Esophagus (tissue), 2 donors: Measurements from ENCODE around the gene CETN2. TPM values are rescaled to one million over a fixed set of nuclear protein-coding genes. Genes with fewer than 3 reads are reported as not detected.

Source experiments
- H3K27ac ChIP-seq, 2 donors: one replicate each; pipeline ENCODE4 v1.5.1; 2013; ENCODE audit warnings: low read depth in 2 of 2, mild to moderate bottlenecking in 2 of 2, inconsistent platforms in 1 of 2, low read length in 1 of 2, moderate library complexity in 1 of 2
- H3K27me3 ChIP-seq, 2 donors: one replicate each; pipeline ENCODE4 v1.6.1; 2013; ENCODE audit warnings: low read length in 2 of 2, control low read depth in 1 of 2, mild to moderate bottlenecking in 1 of 2; ENCODE audit not compliant: insufficient read depth in 2 of 2, control insufficient read depth in 1 of 2
- H3K36me3 ChIP-seq, 2 donors: one replicate each; pipeline ENCODE4 v1.6.1; 2013; ENCODE audit warnings: low read length in 1 of 2; ENCODE audit not compliant: control insufficient read depth in 2 of 2, insufficient read depth in 2 of 2
- H3K4me1 ChIP-seq, 2 donors: one replicate each; pipeline ENCODE4 v1.6.1; 2013; ENCODE audit warnings: low read length in 1 of 2; ENCODE audit not compliant: control insufficient read depth in 2 of 2, insufficient read depth in 2 of 2
- H3K4me3 ChIP-seq, 2 donors: one replicate each; pipeline ENCODE4 v1.5.1; 2013; ENCODE audit warnings: low read length in 2 of 2, mild to moderate bottlenecking in 2 of 2, low read depth in 1 of 2, moderate library complexity in 1 of 2
- H3K9me3 ChIP-seq, 2 donors: one replicate each; pipeline ENCODE4 v1.6.1; 2013; ENCODE audit warnings: mild to moderate bottlenecking in 2 of 2, low read depth in 1 of 2, low read length in 1 of 2, moderate library complexity in 1 of 2; ENCODE audit not compliant: control insufficient read depth in 2 of 2, insufficient read depth in 1 of 2
- WGBS, 2 donors: extraction: QIAGEN DNeasy Blood & Tissue Kit; methylation state at CpG; one replicate each; pipeline ENCODE4 v1.1.7; 2013; 5-methylcytosine and 5-hydroxymethylcytosine counted together
- polyA plus RNA-seq, 2 donors: library from polyadenylated mRNA; stranded (reverse); fragments of 200-250 nt; gene quantifications; one replicate each; pipeline ENCODE4 v1.2.3, GENCODE V29; 2013
- donor health status: healthy with polysubstance abuse.
- donor health status: Bipolar disorder and iron deficiency.

The CETN2 gene
- polyA plus RNA-seq, 2 donors, result 33.8 to 34.4 TPM

DNA sequence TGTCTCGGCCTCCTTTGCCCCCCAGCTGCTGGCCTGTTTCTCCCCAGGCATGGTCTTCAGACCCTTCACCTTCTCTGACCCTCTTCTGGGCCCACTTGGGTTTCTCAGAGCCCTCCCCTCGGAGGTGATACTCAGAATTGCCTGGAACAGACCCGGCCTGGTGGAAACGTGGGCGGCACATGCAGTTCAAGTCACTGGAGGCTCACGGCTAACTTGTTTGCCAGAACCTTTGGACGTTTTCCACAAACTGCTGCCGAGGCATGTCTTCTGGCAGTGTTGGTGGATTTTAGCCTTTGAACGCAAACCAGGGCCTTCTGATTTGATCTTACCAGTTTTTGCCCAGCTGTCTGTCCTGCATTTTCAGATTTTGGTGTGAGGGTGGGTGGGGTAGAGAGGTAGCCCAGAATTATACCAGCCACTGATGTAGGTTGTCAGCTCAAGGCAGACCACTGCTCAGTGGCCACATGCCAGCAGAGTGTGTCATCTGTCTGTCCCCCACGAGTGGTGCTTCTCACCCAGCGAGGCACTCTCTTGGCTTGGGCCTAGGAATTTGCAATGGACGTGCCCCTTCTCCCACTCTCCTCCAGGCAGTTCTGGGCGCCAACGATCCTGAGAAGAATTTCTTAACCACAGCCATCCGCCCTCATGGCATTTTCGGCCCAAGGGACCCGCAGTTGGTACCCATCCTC, 34.8 kb upstream of the CETN2 start:
- H3K27me3 ChIP-seq, result no peaks in the 10 kb centered on the region
- H3K36me3 ChIP-seq, result peaks cover 3 to 41% of the 10 kb centered on the region in 2 donors
- no peak overlapping the region for H3K4me3 ChIP-seq
- H3K9me3 ChIP-seq, result peaks cover 0 to 3% of the 10 kb centered on the region in 2 donors
- peaks cover 0 to 4% of the 10 kb centered on the region in 2 donors for H3K4me1 ChIP-seq
- WGBS, 2 donors, result 50 to 59% methylated on average over 17 of the region's 17 CpGs
- peak overlapping the region; percentile 47 to 54 for H3K27ac ChIP-seq

DNA sequence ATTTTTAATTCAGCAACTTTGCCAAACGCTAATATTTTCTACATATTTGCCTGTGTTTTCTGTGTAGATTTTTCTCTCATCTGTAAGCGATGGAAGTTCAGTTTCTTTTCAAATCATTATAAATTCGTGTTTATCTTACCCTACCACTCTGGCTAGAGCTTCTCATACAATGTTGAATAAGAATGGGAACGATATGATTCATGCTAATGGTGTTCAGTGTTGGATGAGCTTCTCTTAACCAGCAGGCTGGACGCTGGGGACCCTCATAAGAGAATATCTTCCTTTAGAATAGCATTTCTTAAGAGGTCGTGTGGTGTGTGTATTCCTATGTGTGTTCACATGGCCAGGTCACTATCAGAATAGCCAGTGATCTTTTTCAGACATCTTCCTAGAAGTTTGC, 31.3 kb upstream of the CETN2 start:
- WGBS, 2 donors, result 71 to 74% methylated on average over 6 of the region's 6 CpGs
- H3K4me1 ChIP-seq, result peaks cover 0 to 4% of the 10 kb centered on the region in 2 donors
- no peak overlapping the region for H3K27ac ChIP-seq
- H3K27me3 ChIP-seq, result no peaks in the 10 kb centered on the region
- H3K9me3 ChIP-seq, result peaks cover 0 to 3% of the 10 kb centered on the region in 2 donors
- no peak overlapping the region for H3K4me3 ChIP-seq
- peaks cover 3 to 23% of the 10 kb centered on the region in 2 donors for H3K36me3 ChIP-seq

DNA sequence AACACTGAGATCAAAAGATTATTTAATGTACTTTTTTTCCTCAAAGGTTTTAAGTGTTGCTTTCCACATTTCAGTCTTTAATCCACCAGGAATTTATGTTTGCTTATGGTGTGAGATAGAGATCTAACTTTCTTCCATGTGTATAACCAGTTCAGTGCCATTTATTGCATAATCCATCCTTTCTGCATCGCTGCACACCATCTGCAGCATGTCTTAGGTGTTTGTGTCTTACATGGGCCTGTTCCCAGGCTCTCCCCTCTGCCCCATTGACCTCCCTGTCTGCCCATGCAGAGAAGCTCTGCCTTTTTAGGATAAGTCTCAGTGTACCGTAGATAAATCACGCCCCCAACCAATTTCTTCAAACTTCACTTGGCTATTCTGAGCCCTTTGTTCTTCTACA, 30.6 kb upstream of the CETN2 start:
- H3K36me3 ChIP-seq, result peaks cover 0 to 19% of the 10 kb centered on the region in 2 donors
- no peaks in the 10 kb centered on the region for H3K27me3 ChIP-seq
- no peak overlapping the region for H3K27ac ChIP-seq
- 43 to 61% methylated on average over 3 of the region's 3 CpGs for whole genome bisulfite sequencing, 2 donors
- peaks cover 0 to 4% of the 10 kb centered on the region in 2 donors for H3K4me1 ChIP-seq
- H3K9me3 ChIP-seq, result peaks cover 0 to 3% of the 10 kb centered on the region in 2 donors
- no peak overlapping the region for H3K4me3 ChIP-seq

DNA sequence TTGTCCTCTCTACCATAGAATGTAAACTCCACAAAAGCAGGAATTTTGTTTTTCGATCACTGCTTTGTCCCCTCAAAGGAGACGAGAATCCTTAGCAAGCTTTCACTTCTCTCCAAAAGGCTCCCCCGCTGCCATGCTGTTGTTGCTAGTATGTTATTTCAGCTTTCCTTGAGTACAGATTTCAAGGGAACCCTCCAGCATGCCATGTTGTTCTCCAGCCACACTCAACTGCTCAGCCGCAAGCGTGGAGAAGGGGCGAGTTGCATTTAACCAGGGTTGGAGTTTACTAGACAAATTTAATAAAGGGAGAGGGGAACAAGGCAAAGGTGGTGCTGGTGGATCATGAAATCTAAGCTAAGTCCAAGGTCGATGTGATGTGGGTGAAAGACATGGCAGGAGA, 23.4 kb upstream of the CETN2 start:
- 91 to 97% methylated on average over 7 of the region's 7 CpGs for WGBS, 2 donors
- no peak overlapping the region for H3K27ac ChIP-seq

DNA sequence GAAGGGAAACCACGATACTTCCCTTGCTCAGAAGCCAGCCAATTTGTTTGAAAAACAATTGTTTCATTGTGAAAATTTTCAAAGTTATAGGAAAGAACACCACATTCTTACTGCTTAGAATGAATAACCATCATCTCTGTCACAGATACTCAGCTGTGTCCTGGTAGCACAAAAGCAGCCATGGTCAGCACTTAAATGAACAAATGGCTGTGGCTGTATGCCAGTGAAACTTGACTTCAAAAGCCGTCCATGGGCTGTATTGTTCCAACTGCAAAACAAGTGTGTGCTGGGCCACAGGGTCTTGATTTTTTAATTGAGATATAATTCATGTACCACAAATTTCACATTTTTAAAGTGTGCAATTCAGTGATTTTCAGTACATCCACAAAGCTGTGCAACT, 19.9 kb upstream of the CETN2 start:
- H3K4me3 ChIP-seq, result no peak overlapping the region
- WGBS, 2 donors, result 68 to 82% methylated on average over 2 of the region's 2 CpGs
- no peaks in the 10 kb centered on the region for H3K27me3 ChIP-seq
- no peaks in the 10 kb centered on the region for H3K4me1 ChIP-seq
- H3K9me3 ChIP-seq, result no peaks in the 10 kb centered on the region
- H3K27ac ChIP-seq, result no peak overlapping the region
- H3K36me3 ChIP-seq, result peaks cover 0 to 28% of the 10 kb centered on the region in 2 donors

More for the DNA sequence above, 23.4 kb upstream of the CETN2 start:
- no peak overlapping the region for H3K4me3 ChIP-seq
- H3K27me3 ChIP-seq, result no peaks in the 10 kb centered on the region
- peaks cover 0 to 24% of the 10 kb centered on the region in 2 donors for H3K36me3 ChIP-seq
- H3K9me3 ChIP-seq, result no peaks in the 10 kb centered on the region
- no peaks in the 10 kb centered on the region for H3K4me1 ChIP-seq

DNA sequence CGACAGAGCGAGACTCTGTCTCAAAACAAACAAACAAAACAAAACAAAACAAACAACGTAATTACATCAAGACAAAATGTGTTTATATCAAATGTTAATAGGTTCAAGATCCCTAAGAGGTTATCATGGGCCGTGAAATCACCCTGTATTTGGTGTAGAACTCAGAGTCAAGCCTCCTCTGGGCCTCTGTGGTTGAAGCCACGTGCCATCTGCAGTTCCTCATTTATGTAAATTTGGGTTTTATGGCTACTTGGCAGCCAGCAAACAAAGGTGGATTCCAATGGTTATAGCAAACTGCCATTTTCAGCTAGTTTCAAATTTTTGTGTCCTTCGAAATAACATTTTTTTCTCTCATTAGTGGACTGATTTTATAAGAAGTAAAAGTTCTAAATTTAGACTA, 16.7 kb upstream of the CETN2 start:
- 77 to 86% methylated on average over 6 of the region's 6 CpGs for whole genome bisulfite sequencing, 2 donors
- Histone ChIP-seq H3K4me1 (peaks cover 0 to 2% of the 10 kb centered on the region in 2 donors), H3K36me3 (peaks cover 3 to 26% of the 10 kb centered on the region in 2 donors), H3K4me3 (no peak overlapping the region), H3K9me3 (peaks cover 0 to 2% of the 10 kb centered on the region in 2 donors), H3K27me3 (no peaks in the 10 kb centered on the region), H3K27ac (no peak overlapping the region)

DNA sequence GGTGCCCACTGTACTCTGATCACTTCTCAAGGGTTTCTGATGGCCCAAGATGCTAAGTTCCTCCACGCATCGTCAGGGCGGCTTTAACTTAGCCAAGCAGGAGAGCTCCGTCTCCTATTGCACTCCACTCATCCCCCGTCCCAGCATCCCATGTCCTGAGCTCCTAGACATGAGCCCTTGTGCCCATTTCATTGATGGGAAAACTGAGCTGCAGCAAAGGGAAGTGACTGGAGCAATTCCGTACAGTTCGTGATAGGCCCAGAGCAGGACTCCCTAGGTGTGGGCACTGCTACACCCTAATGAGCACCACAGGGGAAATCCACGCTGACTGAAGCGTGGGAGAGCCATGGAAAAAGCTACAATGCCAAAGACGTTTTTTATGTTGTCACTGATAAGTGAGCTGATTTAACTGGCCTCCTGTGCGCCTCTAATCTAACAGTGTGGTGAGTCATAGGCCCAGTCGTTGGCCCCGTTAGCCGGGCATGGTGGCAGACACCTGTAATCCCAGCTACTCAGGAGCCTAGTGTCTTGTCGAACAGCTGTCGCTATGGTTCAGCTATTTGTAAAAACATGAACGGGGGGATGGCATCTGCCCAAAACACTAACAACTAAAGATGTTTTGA, 15.2 kb upstream of the CETN2 start:
- no peak overlapping the region for H3K4me3 ChIP-seq
- peaks cover 0 to 2% of the 10 kb centered on the region in 2 donors for H3K9me3 ChIP-seq
- peaks cover 3 to 14% of the 10 kb centered on the region in 2 donors for H3K36me3 ChIP-seq
- H3K27ac ChIP-seq, result no peak overlapping the region
- no peaks in the 10 kb centered on the region for H3K27me3 ChIP-seq
- WGBS, 2 donors, result 82 to 83% methylated on average over 17 of the region's 17 CpGs
- H3K4me1 ChIP-seq, result peaks cover 0 to 5% of the 10 kb centered on the region in 2 donors

DNA sequence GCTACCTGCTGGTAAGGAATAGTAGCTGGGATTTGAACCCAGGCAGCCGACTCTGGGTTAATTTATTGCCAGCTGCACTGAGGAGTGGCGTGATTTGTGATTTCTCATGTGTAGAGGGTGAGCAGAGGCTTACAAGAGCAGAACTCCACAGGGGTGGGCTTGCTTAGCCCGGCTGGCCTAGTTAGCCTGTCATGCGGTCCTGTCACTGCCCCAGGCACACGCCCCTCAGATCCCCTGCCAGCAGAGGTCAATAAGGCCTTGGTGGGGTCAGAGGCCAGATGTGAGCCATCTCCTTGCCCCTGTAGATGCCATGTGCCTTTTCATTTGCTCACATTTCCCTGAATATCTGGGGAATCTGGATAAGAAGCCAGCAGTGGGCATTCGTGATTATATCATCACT, 13.7 kb upstream of the CETN2 start:
- Histone ChIP-seq H3K27ac (no peak overlapping the region), H3K9me3 (peaks cover 0 to 2% of the 10 kb centered on the region in 2 donors), H3K36me3 (peaks cover 3 to 7% of the 10 kb centered on the region in 2 donors), H3K27me3 (no peaks in the 10 kb centered on the region), H3K4me1 (peaks cover 0 to 8% of the 10 kb centered on the region in 2 donors), H3K4me3 (no peak overlapping the region)
- WGBS, 2 donors, result 77 to 80% methylated on average over 6 of the region's 6 CpGs

DNA sequence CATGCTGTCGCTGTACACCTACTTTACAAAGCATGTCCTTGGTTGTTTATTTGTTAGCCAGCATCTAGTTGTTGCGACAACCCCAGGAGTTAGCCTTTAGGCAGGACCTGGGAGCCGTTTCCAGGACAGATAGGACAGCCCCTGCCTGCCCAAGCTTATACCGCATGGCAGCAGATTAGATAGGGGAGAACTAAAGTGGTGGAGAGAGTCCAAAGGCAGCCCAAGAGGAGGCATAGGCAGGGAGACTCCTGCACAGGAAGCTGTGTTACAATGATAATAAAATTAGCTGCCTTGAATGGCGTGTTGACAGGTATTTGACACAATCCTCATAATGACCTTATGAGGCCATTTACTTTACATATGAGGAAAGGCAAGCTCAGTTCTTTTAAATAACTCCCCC, 13.3 kb upstream of the CETN2 start:
- peaks cover 3 to 6% of the 10 kb centered on the region in 2 donors for H3K36me3 ChIP-seq
- H3K4me3 ChIP-seq, result no peak overlapping the region
- WGBS, 2 donors, result 82 to 93% methylated on average over 5 of the region's 5 CpGs
- peaks cover 0 to 2% of the 10 kb centered on the region in 2 donors for H3K9me3 ChIP-seq
- no peaks in the 10 kb centered on the region for H3K27me3 ChIP-seq
- no peak overlapping the region for H3K27ac ChIP-seq
- H3K4me1 ChIP-seq, result peaks cover 0 to 8% of the 10 kb centered on the region in 2 donors
